Ishikawa (cell line): ENCODE data around the gene TMEM132D.

Source experiments
- CEBPB ChIP-seq: IDR thresholded peaks from 2 replicates; pipeline ENCODE4 v1.6.1; 2012
- CREB1 ChIP-seq: IDR thresholded peaks from 2 replicates; pipeline ENCODE4 v1.6.1; 2012; ENCODE audit warnings: low read depth
- EGR1 ChIP-seq: IDR thresholded peaks from 2 replicates; pipeline ENCODE4 v1.6.1; 2012
- EP300 ChIP-seq: IDR thresholded peaks from 2 replicates; pipeline ENCODE4 v1.6.1; 2012; ENCODE audit warnings: borderline replicate concordance
- FOXM1 ChIP-seq: IDR thresholded peaks from 2 replicates; pipeline ENCODE4 v1.6.1; 2012; ENCODE audit warnings: low read depth, borderline replicate concordance
- NFIC ChIP-seq: IDR thresholded peaks from 2 replicates; pipeline ENCODE4 v1.6.1; 2012
- RAD21 ChIP-seq: IDR thresholded peaks from 2 replicates; pipeline ENCODE4 v1.6.1; 2012; ENCODE audit warnings: low read depth
- REST ChIP-seq: IDR thresholded peaks from 2 replicates; pipeline ENCODE4 v1.6.1; 2012; ENCODE audit warnings: low read depth, mild to moderate bottlenecking
- TAF1 ChIP-seq: IDR thresholded peaks from 2 replicates; pipeline ENCODE4 v1.6.1; 2012; ENCODE audit warnings: low read depth, mild to moderate bottlenecking
- TCF12 ChIP-seq: IDR thresholded peaks from 2 replicates; pipeline ENCODE4 v1.6.1; 2012; ENCODE audit warnings: low read depth
- TEAD4 ChIP-seq: IDR thresholded peaks from 2 replicates; pipeline ENCODE4 v1.6.1; 2012
- USF1 ChIP-seq: IDR thresholded peaks from 2 replicates; pipeline ENCODE4 v1.6.1; 2012
- YY1 ChIP-seq: IDR thresholded peaks from 2 replicates; pipeline ENCODE4 v1.6.1; 2012; ENCODE audit warnings: low read depth
- ZBTB7A ChIP-seq: IDR thresholded peaks from 2 replicates; pipeline ENCODE4 v1.6.1; 2012; ENCODE audit warnings: low read depth
- TF ChIP-seq, protein P1 (sequence below): IDR thresholded peaks from 2 replicates; pipeline ENCODE4 v1.6.1; 2012

Gene TMEM132D

DNA sequence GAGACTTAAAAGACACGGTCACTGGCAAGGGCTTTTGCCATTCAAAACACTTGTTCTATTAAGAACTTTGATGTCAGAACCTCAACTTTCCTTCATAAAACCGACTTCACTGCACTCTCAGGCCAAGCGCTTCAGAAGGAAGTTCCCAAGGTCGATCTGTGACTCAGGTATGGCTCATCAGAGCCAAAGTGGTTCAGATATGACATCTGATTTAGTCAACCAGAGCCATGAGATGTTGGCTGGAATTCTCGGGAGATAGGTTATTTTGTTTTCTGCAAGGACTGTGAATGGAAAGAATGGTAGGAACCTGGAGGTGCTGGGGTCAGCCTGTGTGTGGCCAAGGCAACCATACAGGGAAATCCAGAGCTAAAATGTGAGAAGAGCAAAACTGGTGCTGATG lies 604.9 kb downstream of the TMEM132D start:
- TF ChIP-seq TEAD4 (no peak), REST (no peak), ZBTB7A (no peak), TCF12 (no peak), EP300 (no peak), CEBPB (no peak), USF1 (no peak), YY1 (no peak), EGR1 (no peak), CREB1 (no peak), RAD21 (no peak), TAF1 (no peak), NFIC (no peak), FOXM1 (no peak)
- TF ChIP-seq, protein P1, sequence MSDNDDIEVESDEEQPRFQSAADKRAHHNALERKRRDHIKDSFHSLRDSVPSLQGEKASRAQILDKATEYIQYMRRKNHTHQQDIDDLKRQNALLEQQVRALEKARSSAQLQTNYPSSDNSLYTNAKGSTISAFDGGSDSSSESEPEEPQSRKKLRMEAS, result no peak

GRCh38 chr12:129296671-129297070 lies 607.2 kb downstream of the TMEM132D start:
- TF ChIP-seq CEBPB (no peak), YY1 (no peak), EP300 (no peak), RAD21 (no peak), TAF1 (no peak), FOXM1 (no peak), TEAD4 (no peak), TCF12 (no peak)

- no peak for TF ChIP-seq NFIC
- TF ChIP-seq ZBTB7A, result no peak
These were observed 609.0 kb downstream of the TMEM132D start for GRCh38 chr12:129294868-129295267.

- no peak for TF ChIP-seq TEAD4
- TF ChIP-seq YY1, result no peak
- TF ChIP-seq EGR1, result no peak
- TF ChIP-seq EP300, result no peak
- TF ChIP-seq TCF12, result no peak
- no peak for TF ChIP-seq CREB1
- no peak for TF ChIP-seq FOXM1
- no peak for TF ChIP-seq CEBPB
- TF ChIP-seq TAF1, result no peak
- TF ChIP-seq, protein P1, result no peak
- no peak for TF ChIP-seq USF1
- no peak for TF ChIP-seq NFIC
- TF ChIP-seq RAD21, result no peak
- TF ChIP-seq ZBTB7A, result no peak
- TF ChIP-seq REST, result no peak
These were observed 624.1 kb downstream of the TMEM132D start for GRCh38 chr12:129279771-129280170.

- TF ChIP-seq RAD21, result no peak
- TF ChIP-seq, protein P1, result no peak
- no peak for TF ChIP-seq USF1
- no peak for TF ChIP-seq TAF1
- no peak for TF ChIP-seq EP300
These were observed 627.3 kb downstream of the TMEM132D start for GRCh38 chr12:129276361-129277060.
